ENCODE results near the gene MIPEP.

- no peak for TF ChIP-seq CTCF (IDR thresholded peaks at IDR 0.05)
- no peak for TF ChIP-seq POLR2A (IDR thresholded peaks at IDR 0.05)
Observed at GRCh38 chr13:23730251-23730650, 158.9 kb downstream of the MIPEP start.

Data from prostate gland (tissue), 2 donors.